GM23338 (cell line): ENCODE data around the gene C1orf116. TPM values are rescaled to one million over a fixed set of nuclear protein-coding genes. Genes with fewer than 3 reads are reported as not detected.

Experiments used
- ATAC-seq: fragments of 200-7000 bp; cut with Tn5 transposase; 3 replicates; pipeline ENCODE4 v1.9.1; 2020
- DNase-seq: peaks from one replicate; pipeline ENCODE4 v3.0.0-alpha.2; 2015; ENCODE audit warnings: low spot score
- H2AFZ ChIP-seq: fragments of 200-600 bp; sonication (generic); 2 replicates; pipeline ENCODE4 v1.8.0; 2016; ENCODE audit warnings: antibody characterized with exemption, mild to moderate bottlenecking, moderate library complexity
- H3F3A ChIP-seq: fragments of 200-600 bp; sonication (generic); replicated peaks from 2 replicates; pipeline ENCODE4 v1.8.0; 2017; ENCODE audit warnings: antibody characterized with exemption, mixed run types, low read depth
- H3K27ac ChIP-seq: fragments of 200-600 bp; sonication (generic); 2 replicates; pipeline ENCODE4 v1.6.1; 2016; ENCODE audit warnings: low read depth
- H3K27me3 ChIP-seq: fragments of 200-600 bp; sonication (generic); 2 replicates; pipeline ENCODE4 v1.8.0; 2016; ENCODE audit warnings: mild to moderate bottlenecking, mixed run types, moderate library complexity; ENCODE audit not compliant: insufficient read depth
- H3K36me3 ChIP-seq: fragments of 200-600 bp; sonication (generic); 2 replicates; pipeline ENCODE4 v1.8.0; 2016; ENCODE audit warnings: mild to moderate bottlenecking; ENCODE audit not compliant: insufficient read depth
- H3K4me1 ChIP-seq: fragments of 200-600 bp; sonication (generic); 2 replicates; pipeline ENCODE4 v1.8.0; 2016; ENCODE audit warnings: mild to moderate bottlenecking, moderate library complexity; ENCODE audit not compliant: insufficient read depth
- H3K4me2 ChIP-seq: fragments of 200-600 bp; sonication (generic); 2 replicates; pipeline ENCODE4 v1.7.1; 2017; ENCODE audit warnings: mixed run types
- H3K4me3 ChIP-seq: fragments of 200-600 bp; sonication (generic); 2 replicates; pipeline ENCODE4 v1.6.1; 2016; ENCODE audit warnings: mixed run types
- H3K79me2 ChIP-seq: fragments of 200-600 bp; sonication (generic); replicated peaks from 2 replicates; pipeline ENCODE4 v1.8.0; 2017; ENCODE audit warnings: mild to moderate bottlenecking; ENCODE audit not compliant: insufficient read depth
- H3K9me2 ChIP-seq: fragments of 200-600 bp; sonication (generic); 2 replicates; pipeline ENCODE4 v1.8.0; 2017; ENCODE audit not compliant: insufficient read depth
- H4K20me1 ChIP-seq: fragments of 200-600 bp; sonication (generic); replicated peaks from 2 replicates; pipeline ENCODE4 v1.8.0; 2017; ENCODE audit warnings: mild to moderate bottlenecking; ENCODE audit not compliant: insufficient read depth
- H3K27ac Mint-ChIP-seq: 2 replicates; pipeline ENCODE4 v1.8.0; 2020; ENCODE audit warnings: inconsistent platforms, mild to moderate bottlenecking, moderate library complexity, mixed read lengths
- H3K27me3 Mint-ChIP-seq: 3 replicates; pipeline ENCODE4 v1.8.0; 2022; ENCODE audit warnings: low read depth, mild to moderate bottlenecking, moderate library complexity, mixed read lengths, inconsistent platforms; ENCODE audit not compliant: insufficient read depth, poor library complexity
- H3K36me3 Mint-ChIP-seq: 3 replicates; pipeline ENCODE4 v1.8.0; 2021; ENCODE audit warnings: low read depth, mild to moderate bottlenecking, inconsistent platforms, moderate library complexity, mixed read lengths
- H3K4me1 Mint-ChIP-seq: 3 replicates; pipeline ENCODE4 v1.8.0; 2020; ENCODE audit warnings: mild to moderate bottlenecking, inconsistent platforms, mixed read lengths
- H3K4me3 Mint-ChIP-seq: 3 replicates; pipeline ENCODE4 v1.8.0; 2021; ENCODE audit warnings: moderate library complexity, mild to moderate bottlenecking, inconsistent platforms, mixed read lengths
- H3K9me3 Mint-ChIP-seq: 3 replicates; pipeline ENCODE4 v1.8.0; 2020; ENCODE audit warnings: moderate library complexity, mild to moderate bottlenecking, inconsistent platforms, mixed read lengths
- CREB1 ChIP-seq: fragments of 250-450 bp; sonication (Bioruptor Pico); IDR thresholded peaks from 2 replicates; pipeline ENCODE4 v1.5.0; 2020; ENCODE audit warnings: low read depth, mild to moderate bottlenecking, moderate library complexity
- CTCF ChIP-seq, 2 experiments: fragments of 200-600 bp in 1 of 2; sonication (generic) in 1 of 2; conservative IDR thresholded peaks; 2 replicates each; pipeline versions ENCODE4 v1.5.1 to v1.6.1; 2016 to 2017; ENCODE audit warnings: antibody characterized with exemption in 2 of 2, low read depth in 2 of 2, mild to moderate bottlenecking in 2 of 2, moderate library complexity in 1 of 2
- ETS1 ChIP-seq: IDR thresholded peaks from 2 replicates; pipeline ENCODE4 v1.6.1; 2016; ENCODE audit warnings: antibody characterized with exemption
- EZH2 ChIP-seq: fragments of 200-600 bp; sonication (generic); IDR thresholded peaks from one replicate; pipeline ENCODE4 v1.8.0; 2017; ENCODE audit warnings: antibody characterized with exemption, mild to moderate bottlenecking, low read depth; ENCODE audit not compliant: unreplicated experiment
- EZH2phosphoT487 ChIP-seq: fragments of 200-600 bp; sonication (generic); IDR thresholded peaks from one replicate; pipeline ENCODE4 v1.8.1; 2018; ENCODE audit warnings: antibody characterized with exemption; ENCODE audit not compliant: unreplicated experiment
- JUNB ChIP-seq: IDR thresholded peaks from one replicate; pipeline ENCODE4 v1.6.1; 2016; ENCODE audit warnings: antibody characterized with exemption; ENCODE audit not compliant: unreplicated experiment
- NANOG ChIP-seq: IDR thresholded peaks from 2 replicates; pipeline ENCODE4 v1.6.1; 2016; ENCODE audit warnings: antibody characterized with exemption, borderline replicate concordance
- POLR2AphosphoS5 ChIP-seq: IDR thresholded peaks from 2 replicates; pipeline ENCODE4 v1.6.1; 2016; ENCODE audit warnings: antibody characterized with exemption, low read depth
- STAT1 ChIP-seq: IDR thresholded peaks from one replicate; pipeline ENCODE4 v1.6.1; 2016; ENCODE audit warnings: antibody characterized with exemption; ENCODE audit not compliant: unreplicated experiment
- ZNF114 ChIP-seq: fragments of 250-450 bp; sonication (Bioruptor Pico); IDR thresholded peaks from 2 replicates; pipeline ENCODE4 v1.5.0; 2020; ENCODE audit warnings: mild to moderate bottlenecking, moderate library complexity
- ZNF331 ChIP-seq: fragments of 250-450 bp; sonication (Bioruptor Pico); IDR thresholded peaks from 2 replicates; pipeline ENCODE4 v1.5.0; 2020; ENCODE audit warnings: low read depth, mild to moderate bottlenecking, moderate library complexity
- ZNF462 ChIP-seq: fragments of 250-450 bp; sonication (Bioruptor Pico); IDR thresholded peaks from 2 replicates; pipeline ENCODE4 v1.5.0; 2020; ENCODE audit warnings: mild to moderate bottlenecking, moderate library complexity
- polyA plus RNA-seq: library from polyadenylated mRNA; unstranded; fragments of >200 nt; fragmentation: Nextera tagmentation; extraction: Ambion mirVana; gene quantifications from 2 replicates; pipeline ENCODE4 v1.2.1, GENCODE V29; 2016
- total RNA-seq: library from RNA; depleted of rRNA; stranded (reverse); fragments of >200 nt; shearing (Covaris generic); gene quantifications from 2 replicates; pipeline ENCODE4 v1.2.3, GENCODE V29; 2014
- TF ChIP-seq, protein P1 (sequence below): IDR thresholded peaks from one replicate; pipeline ENCODE4 v1.6.1; 2018; ENCODE audit warnings: antibody characterized with exemption; ENCODE audit not compliant: unreplicated experiment

Gene C1orf116
- total and polyA plus RNA-seq, 2 experiments from 2014 or later: 2.3 to 5.3 TPM

GRCh38 chr1:206986885-206987284 is 45.7 kb downstream of the C1orf116 start (continued):
- TF ChIP-seq POLR2AphosphoS5: no peak

GRCh38 chr1:206986402-206986801 is 46.2 kb downstream of the C1orf116 start:
- H3F3A ChIP-seq: no peaks in the 10 kb centered on the region
- no peaks in the 10 kb centered on the region for H3K27me3 ChIP-seq
- no peak overlapping the region for H3K27ac Mint-ChIP-seq
- no peak overlapping the region for H3K4me3 ChIP-seq
- H3K27ac ChIP-seq: no peak overlapping the region
- H3K9me2 ChIP-seq: 0 out of 2 replicates have a peak, but pooled peaks cover 3% of the 10 kb centered on the region
- no peak overlapping the region for H3K4me3 Mint-ChIP-seq
- H3K36me3 Mint-ChIP-seq: no peaks in the 10 kb centered on the region
- no peaks in the 10 kb centered on the region for H4K20me1 ChIP-seq
- H3K27me3 Mint-ChIP-seq: peaks cover 3% of the 10 kb centered on the region
- no peak overlapping the region for H3K4me2 ChIP-seq
- no peak overlapping the region for H2AFZ ChIP-seq
- peaks cover 34% of the 10 kb centered on the region for H3K4me1 ChIP-seq
- TF ChIP-seq JUNB (no peak), POLR2AphosphoS5 (no peak), CTCF (conservative IDR thresholded peaks at IDR 0.05; ENCODE audit: low read depth in 2 of 2) (no peak), ZNF462 (no peak), EZH2phosphoT487 (no peak), STAT1 (no peak), ZNF114 (no peak), NANOG (no peak), CREB1 (no peak), ETS1 (no peak), EZH2 (no peak), ZNF331 (CRISPR knock-in tag) (no peak)
- TF ChIP-seq, protein P1, sequence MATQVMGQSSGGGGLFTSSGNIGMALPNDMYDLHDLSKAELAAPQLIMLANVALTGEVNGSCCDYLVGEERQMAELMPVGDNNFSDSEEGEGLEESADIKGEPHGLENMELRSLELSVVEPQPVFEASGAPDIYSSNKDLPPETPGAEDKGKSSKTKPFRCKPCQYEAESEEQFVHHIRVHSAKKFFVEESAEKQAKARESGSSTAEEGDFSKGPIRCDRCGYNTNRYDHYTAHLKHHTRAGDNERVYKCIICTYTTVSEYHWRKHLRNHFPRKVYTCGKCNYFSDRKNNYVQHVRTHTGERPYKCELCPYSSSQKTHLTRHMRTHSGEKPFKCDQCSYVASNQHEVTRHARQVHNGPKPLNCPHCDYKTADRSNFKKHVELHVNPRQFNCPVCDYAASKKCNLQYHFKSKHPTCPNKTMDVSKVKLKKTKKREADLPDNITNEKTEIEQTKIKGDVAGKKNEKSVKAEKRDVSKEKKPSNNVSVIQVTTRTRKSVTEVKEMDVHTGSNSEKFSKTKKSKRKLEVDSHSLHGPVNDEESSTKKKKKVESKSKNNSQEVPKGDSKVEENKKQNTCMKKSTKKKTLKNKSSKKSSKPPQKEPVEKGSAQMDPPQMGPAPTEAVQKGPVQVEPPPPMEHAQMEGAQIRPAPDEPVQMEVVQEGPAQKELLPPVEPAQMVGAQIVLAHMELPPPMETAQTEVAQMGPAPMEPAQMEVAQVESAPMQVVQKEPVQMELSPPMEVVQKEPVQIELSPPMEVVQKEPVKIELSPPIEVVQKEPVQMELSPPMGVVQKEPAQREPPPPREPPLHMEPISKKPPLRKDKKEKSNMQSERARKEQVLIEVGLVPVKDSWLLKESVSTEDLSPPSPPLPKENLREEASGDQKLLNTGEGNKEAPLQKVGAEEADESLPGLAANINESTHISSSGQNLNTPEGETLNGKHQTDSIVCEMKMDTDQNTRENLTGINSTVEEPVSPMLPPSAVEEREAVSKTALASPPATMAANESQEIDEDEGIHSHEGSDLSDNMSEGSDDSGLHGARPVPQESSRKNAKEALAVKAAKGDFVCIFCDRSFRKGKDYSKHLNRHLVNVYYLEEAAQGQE: no peak
- peaks cover 30% of the 10 kb centered on the region for H3K4me1 Mint-ChIP-seq
- H3K79me2 ChIP-seq: no peaks in the 10 kb centered on the region
- no peaks in the 10 kb centered on the region for H3K9me3 Mint-ChIP-seq
- ATAC-seq (no peak), DNase-seq (no peak)
- no peaks in the 10 kb centered on the region for H3K36me3 ChIP-seq
